ENCODE results near the gene PTPRN2. TPM values are rescaled to one million over a fixed set of nuclear protein-coding genes. Genes with fewer than 3 reads are reported as not detected.
A peak's percentile ranks its signal among the peaks of the same experiment; 100 is the strongest.

Gene PTPRN2
- total RNA-seq, 8 experiments from 2014 or later: 0.10 to 19.7 (median 10.8) TPM; not detected in 1

GRCh38 chr7:157813053-157813452 is 774.6 kb downstream of the PTPRN2 start:
- H3K4me1 ChIP-seq (replicated peaks in 1 of 2): peaks cover 0 to 28% of the 10 kb centered on the region in 2 donors
- H3K4me3 ChIP-seq: no peak overlapping the region
- no peak overlapping the region for H3K27ac ChIP-seq
- in situ Hi-C loops (cut with MboI; ENCODE audit: low pct_unique_long_range_greater_than_20kb in 2 of 9, low sequenced_read_pairs in 9 of 9, unreplicated experiment in 9 of 9): no loop called here
- 63 to 80% (median 76%) methylated on average over 1 to 16 of the region's 17 CpGs; no CpG with 5 or more reads in 6 of the 10 experiments for WGBS, 10 experiments
- no peak for ATAC-seq (replicated peaks in 6 of 8)

GRCh38 chr7:157811946-157812345 is 775.7 kb downstream of the PTPRN2 start:
- no peak for ATAC-seq (replicated peaks in 6 of 8)
- 0 to 86% (median 55%) methylated on average over 1 to 8 of the region's 16 CpGs; no CpG with 5 or more reads in 2 of the 10 experiments for WGBS, 10 experiments
- in situ Hi-C loops (cut with MboI; ENCODE audit: low pct_unique_long_range_greater_than_20kb in 2 of 9, low sequenced_read_pairs in 9 of 9, unreplicated experiment in 9 of 9): no loop called here
- H3K4me3 ChIP-seq: no peak overlapping the region
- no peak overlapping the region for H3K27ac ChIP-seq
- peaks cover 0 to 20% of the 10 kb centered on the region in 2 donors for H3K4me1 ChIP-seq (replicated peaks in 1 of 2)

GRCh38 chr7:157809863-157810851 is 777.5 kb downstream of the PTPRN2 start:
- Histone ChIP-seq H3K27ac (no peak overlapping the region), H3K4me3 (no peak overlapping the region), H3K4me1 (replicated peaks in 1 of 2) (peaks cover 0 to 12% of the 10 kb centered on the region in 2 donors)
- no peak for ATAC-seq (replicated peaks in 6 of 8)
- WGBS, 10 experiments: 33 to 100% (median 84%) methylated on average over 1 to 6 of the region's 55 CpGs; no CpG with 5 or more reads in 4 of the 10 experiments
- in situ Hi-C loops (cut with MboI; ENCODE audit: low pct_unique_long_range_greater_than_20kb in 2 of 9, low sequenced_read_pairs in 9 of 9, unreplicated experiment in 9 of 9): no loop called here

GRCh38 chr7:157809154-157809862 is 778.3 kb downstream of the PTPRN2 start:
- Histone ChIP-seq H3K4me3 (no peak overlapping the region), H3K4me1 (replicated peaks in 1 of 2) (peaks cover 0 to 19% of the 10 kb centered on the region in 2 donors), H3K27ac (no peak overlapping the region)
- ATAC-seq (replicated peaks in 6 of 8): no peak
- in situ Hi-C loops (cut with MboI; ENCODE audit: low pct_unique_long_range_greater_than_20kb in 2 of 9, low sequenced_read_pairs in 9 of 9, unreplicated experiment in 9 of 9): no loop called here
- 54 to 100% (median 78%) methylated on average over 1 to 17 of the region's 35 CpGs; no CpG with 5 or more reads in 3 of the 10 experiments for WGBS, 10 experiments

- Histone ChIP-seq H3K4me3 (no peak overlapping the region), H3K4me1 (replicated peaks in 1 of 2) (peaks cover 0 to 19% of the 10 kb centered on the region in 2 donors), H3K27ac (no peak overlapping the region)
- WGBS, 10 experiments: 0 to 100% (median 68%) methylated on average over 1 to 9 of the region's 9 CpGs; no CpG with 5 or more reads in 4 of the 10 experiments
- in situ Hi-C loops (cut with MboI; ENCODE audit: low pct_unique_long_range_greater_than_20kb in 2 of 9, low sequenced_read_pairs in 9 of 9, unreplicated experiment in 9 of 9): no loop called here
- ATAC-seq (replicated peaks in 6 of 8): no peak
These were observed 779.6 kb downstream of the PTPRN2 start for GRCh38 chr7:157808042-157808441.

- Histone ChIP-seq H3K4me1 (replicated peaks in 1 of 2) (peaks cover 0 to 19% of the 10 kb centered on the region in 2 donors), H3K4me3 (no peak overlapping the region), H3K27ac (no peak overlapping the region)
- in situ Hi-C loops (cut with MboI; ENCODE audit: low pct_unique_long_range_greater_than_20kb in 2 of 9, low sequenced_read_pairs in 9 of 9, unreplicated experiment in 9 of 9): no loop called here
- peak in 4 of 8 experiments; percentile 65 to 79 (median 72) for ATAC-seq (replicated peaks in 6 of 8)
- 0 to 100% (median 61%) methylated on average over 1 to 4 of the region's 4 CpGs; no CpG with 5 or more reads in 4 of the 10 experiments for WGBS, 10 experiments
These were observed 780.1 kb downstream of the PTPRN2 start for GRCh38 chr7:157807510-157807909.

- 0 to 100% (median 71%) methylated on average over 1 to 3 of the region's 4 CpGs; no CpG with 5 or more reads in 7 of the 10 experiments for WGBS, 10 experiments
- no peak overlapping the region for H3K27ac ChIP-seq
- H3K4me3 ChIP-seq: no peak overlapping the region
- ATAC-seq (replicated peaks in 6 of 8): no peak
- in situ Hi-C loops (cut with MboI; ENCODE audit: low pct_unique_long_range_greater_than_20kb in 2 of 9, low sequenced_read_pairs in 9 of 9, unreplicated experiment in 9 of 9): no loop called here
- peaks cover 0 to 22% of the 10 kb centered on the region in 2 donors for H3K4me1 ChIP-seq (replicated peaks in 1 of 2)
These were observed 780.9 kb downstream of the PTPRN2 start for GRCh38 chr7:157806711-157807110.

- no peak overlapping the region for H3K27ac ChIP-seq
- in situ Hi-C loops (cut with MboI; ENCODE audit: low pct_unique_long_range_greater_than_20kb in 2 of 9, low sequenced_read_pairs in 9 of 9, unreplicated experiment in 9 of 9): no loop called here
- H3K4me1 ChIP-seq (replicated peaks in 1 of 2): peaks cover 0 to 29% of the 10 kb centered on the region in 2 donors
- 60 to 73% (median 64%) methylated on average over 1 to 6 of the region's 6 CpGs; no CpG with 5 or more reads in 7 of the 10 experiments for WGBS, 10 experiments
- ATAC-seq (replicated peaks in 6 of 8): peak in 3 of 8 experiments; percentile 37 to 68 (median 39)
- no peak overlapping the region for H3K4me3 ChIP-seq
These were observed 781.9 kb downstream of the PTPRN2 start for GRCh38 chr7:157805713-157806112.

- Histone ChIP-seq H3K4me3 (no peak overlapping the region), H3K4me1 (replicated peaks in 1 of 2) (peaks cover 0 to 33% of the 10 kb centered on the region in 2 donors), H3K27ac (no peak overlapping the region)
- in situ Hi-C loops (cut with MboI; ENCODE audit: low pct_unique_long_range_greater_than_20kb in 2 of 9, low sequenced_read_pairs in 9 of 9, unreplicated experiment in 9 of 9): no loop called here
- ATAC-seq (replicated peaks in 6 of 8): no peak
- WGBS, 10 experiments: 0 to 100% (median 55%) methylated on average over 1 to 5 of the region's 5 CpGs; no CpG with 5 or more reads in 2 of the 10 experiments
These were observed 783.7 kb downstream of the PTPRN2 start for GRCh38 chr7:157803906-157804305.

- in situ Hi-C loops (cut with MboI; ENCODE audit: low pct_unique_long_range_greater_than_20kb in 2 of 9, low sequenced_read_pairs in 9 of 9, unreplicated experiment in 9 of 9): no loop called here
- Histone ChIP-seq H3K27ac (peak overlapping the region in 1 of 2 donors; percentile 1), H3K4me3 (no peak overlapping the region), H3K4me1 (replicated peaks in 1 of 2) (peaks cover 0 to 44% of the 10 kb centered on the region in 2 donors)
- WGBS, 10 experiments: 10 to 97% (median 81%) methylated on average over 4 to 28 of the region's 42 CpGs
- no peak for ATAC-seq (replicated peaks in 6 of 8)
These were observed 785.5 kb downstream of the PTPRN2 start for GRCh38 chr7:157801971-157802675.

GRCh38 chr7:157801113-157801512 is 786.5 kb downstream of the PTPRN2 start:
- in situ Hi-C loops (cut with MboI; ENCODE audit: low pct_unique_long_range_greater_than_20kb in 2 of 9, low sequenced_read_pairs in 9 of 9, unreplicated experiment in 9 of 9): no loop called here
- Histone ChIP-seq H3K4me3 (no peak overlapping the region), H3K4me1 (replicated peaks in 1 of 2) (peaks cover 0 to 47% of the 10 kb centered on the region in 2 donors), H3K27ac (peak overlapping the region in 1 of 2 donors; percentile 1)
- 17 to 100% (median 70%) methylated on average over 1 to 18 of the region's 21 CpGs; no CpG with 5 or more reads in 2 of the 10 experiments for WGBS, 10 experiments
- peak in 2 of 8 experiments; percentile 48 to 75 for ATAC-seq (replicated peaks in 6 of 8)

GRCh38 chr7:157800281-157800680 is 787.3 kb downstream of the PTPRN2 start:
- no peak for ATAC-seq (replicated peaks in 6 of 8)
- in situ Hi-C loops (cut with MboI; ENCODE audit: low pct_unique_long_range_greater_than_20kb in 2 of 9, low sequenced_read_pairs in 9 of 9, unreplicated experiment in 9 of 9): no loop called here
- 19 to 98% (median 70%) methylated on average over 2 to 15 of the region's 15 CpGs; no CpG with 5 or more reads in 1 of the 10 experiments for WGBS, 10 experiments
- no peak overlapping the region for H3K4me3 ChIP-seq
- no peak overlapping the region for H3K27ac ChIP-seq
- H3K4me1 ChIP-seq (replicated peaks in 1 of 2): peaks cover 0 to 47% of the 10 kb centered on the region in 2 donors
